ENCODE measurements around the gene CFAP20. TPM values are rescaled to one million over a fixed set of nuclear protein-coding genes. Genes with fewer than 3 reads are reported as not detected.

Gene CFAP20
- total and polyA plus RNA-seq, 2 experiments from 2014 or later = 61.1 to 81.7 TPM

GRCh38 chr16:58138852-58139251, 9.7 kb upstream of the CFAP20 start:
- H3F3A ChIP-seq (replicated peaks; ENCODE audit: low read depth) = no peaks in the 10 kb centered on the region
- H3K27me3 Mint-ChIP-seq (ENCODE audit: insufficient read depth, low read depth, poor library complexity) = no peaks in the 10 kb centered on the region
- TF ChIP-seq EZH2 (IDR thresholded peaks at IDR 0.05; ENCODE audit: low read depth, unreplicated experiment) = no peak
- TF ChIP-seq STAT1 (IDR thresholded peaks at IDR 0.05; ENCODE audit: unreplicated experiment) = no peak
- no peak for TF ChIP-seq ZNF331 (CRISPR knock-in tag; IDR thresholded peaks at IDR 0.05; ENCODE audit: low read depth)
- no peak for TF ChIP-seq NANOG (IDR thresholded peaks at IDR 0.05; ENCODE audit: borderline replicate concordance)
- no peak for TF ChIP-seq REST (IDR thresholded peaks at IDR 0.05; ENCODE audit: unreplicated experiment)
- no peak for TF ChIP-seq POLR2AphosphoS5 (IDR thresholded peaks at IDR 0.05; ENCODE audit: low read depth)
- TF ChIP-seq ZNF114 (CRISPR knock-in tag; IDR thresholded peaks at IDR 0.05) = no peak
- no peak for TF ChIP-seq ZNF462 (CRISPR knock-in tag; IDR thresholded peaks at IDR 0.05)
- no peak for TF ChIP-seq EZH2phosphoT487 (IDR thresholded peaks at IDR 0.05; ENCODE audit: unreplicated experiment)
- no peak for TF ChIP-seq CREB1 (CRISPR knock-in tag; IDR thresholded peaks at IDR 0.05; ENCODE audit: low read depth)
- no peak for TF ChIP-seq CTCF (conservative IDR thresholded peaks at IDR 0.05; ENCODE audit: low read depth in 2 of 2)
- no peak for TF ChIP-seq JUNB (IDR thresholded peaks at IDR 0.05; ENCODE audit: unreplicated experiment)
- TF ChIP-seq ETS1 (IDR thresholded peaks at IDR 0.05) = no peak
- H3K4me3 Mint-ChIP-seq = no peak overlapping the region
- no peak overlapping the region for H3K4me2 ChIP-seq
- DNase-seq (ENCODE audit: low spot score) (no peak), ATAC-seq (no peak)
- H3K36me3 Mint-ChIP-seq (ENCODE audit: low read depth) = peaks cover 13% of the 10 kb centered on the region
- H4K20me1 ChIP-seq (replicated peaks; ENCODE audit: insufficient read depth) = no peaks in the 10 kb centered on the region
- no peak overlapping the region for H3K4me3 ChIP-seq
- H2AFZ ChIP-seq = no peak overlapping the region
- no peak overlapping the region for H3K27ac Mint-ChIP-seq
- H3K4me1 Mint-ChIP-seq = no peaks in the 10 kb centered on the region; the same call in 2 of the 3 replicates
- no peak overlapping the region for H3K27ac ChIP-seq (ENCODE audit: low read depth)
- peaks cover 31% of the 10 kb centered on the region for H3K9me3 Mint-ChIP-seq
- H3K27me3 ChIP-seq (ENCODE audit: insufficient read depth) = no peaks in the 10 kb centered on the region
- no peaks in the 10 kb centered on the region for H3K4me1 ChIP-seq (ENCODE audit: insufficient read depth)
- H3K79me2 ChIP-seq (replicated peaks; ENCODE audit: insufficient read depth) = no peaks in the 10 kb centered on the region
- no peaks in the 10 kb centered on the region for H3K36me3 ChIP-seq (ENCODE audit: insufficient read depth)
- H3K9me2 ChIP-seq (ENCODE audit: insufficient read depth) = no peaks in the 10 kb centered on the region

All from GM23338 (cell line).